K562 (cell line): Measurements from ENCODE around the gene MDM4. TPM values are rescaled to one million over a fixed set of nuclear protein-coding genes. Genes with fewer than 3 reads are reported as not detected.
A peak's percentile ranks its signal among the peaks of the same experiment; 100 is the strongest.

Source experiments
- ATAC-seq: fragments of 200-7000 bp; cut with Tn5 transposase; 3 replicates; pipeline ENCODE4 v1.9.1; 2020; ENCODE audit warnings: moderate library complexity
- BruUV-seq: library from RNA; stranded (reverse); fragments of 400-500 nt; replicated peaks from 2 replicates; lab custom pipeline; 2021; lab: Mats Ljungman, UMichigan
- CTCF ChIA-PET: fragments of 300-600 bp; formaldehyde crosslinking; extraction: SDS; loops from one replicate; lab custom pipeline; 2021; ENCODE audit warnings: low intra/inter-chr PET ratio; lab: Yijun Ruan, JAX
- POLR2A ChIA-PET: fragments of 300-600, 350-650 bp; sonication (Branson Sonifier 250); formaldehyde crosslinking; extraction: SDS; loops from one replicate; lab custom pipeline; 2021; ENCODE audit warnings: antibody characterized with exemption, inconsistent platforms; lab: Yijun Ruan, JAX
- DNase-seq, 4 experiments: peaks; one replicate each; pipeline versions ENCODE4 v3.0.0 to v3.0.0-alpha.2; 2011 to 2018; ENCODE audit warnings: low spot score in 3 of 4, mixed read lengths in 3 of 4; ENCODE audit errors: extremely low read depth in 1 of 4
- FAIRE-seq: peaks from 2 replicates; lab custom pipeline; 2011; peaks lifted over from hg19 to GRCh38; lab: Jason Lieb, UNC
- H2AFZ ChIP-seq: 2 replicates; pipeline ENCODE4 v1.6.0; 2011; ENCODE audit warnings: low read depth, low read length, control low read depth, inconsistent platforms
- H3K27ac ChIP-seq: fragments of 200-600 bp; 3 replicates; pipeline ENCODE4 v1.8.0; 2011; ENCODE audit warnings: low read depth, mild to moderate bottlenecking, control low read depth, inconsistent platforms, low read length, moderate library complexity, mixed read lengths; ENCODE audit errors: extremely low read depth
- H3K27me3 ChIP-seq, 2 experiments: fragments of 300-600 bp in 1 of 2; 2 replicates in 1 of 2; 3 replicates in 1 of 2; pipeline versions ENCODE4 v1.6.0 to v1.8.0; 2011; ENCODE audit warnings: inconsistent platforms in 2 of 2, low read length in 2 of 2, mild to moderate bottlenecking in 1 of 2, mixed read lengths in 1 of 2, moderate library complexity in 1 of 2; ENCODE audit not compliant: control insufficient read depth in 2 of 2, insufficient read depth in 2 of 2
- H3K36me3 ChIP-seq: fragments of 300-600 bp; 3 replicates; pipeline ENCODE4 v1.8.0; 2011; ENCODE audit warnings: mild to moderate bottlenecking, low read length, inconsistent platforms; ENCODE audit not compliant: control insufficient read depth, insufficient read depth
- H3K4me1 ChIP-seq, 2 experiments: fragments of 200-600 bp in 1 of 2; replicated peaks in 1 of 2; 2 replicates in 1 of 2; 3 replicates in 1 of 2; pipeline versions ENCODE4 v1.5.1 to v1.8.0; 2011; ENCODE audit warnings: inconsistent platforms in 2 of 2, low read length in 2 of 2, mild to moderate bottlenecking in 1 of 2, mixed read lengths in 1 of 2, moderate library complexity in 1 of 2; ENCODE audit not compliant: control insufficient read depth in 2 of 2, insufficient read depth in 2 of 2
- H3K4me2 ChIP-seq: 2 replicates; pipeline ENCODE4 v1.6.1; 2011; ENCODE audit warnings: low read length, control low read depth, inconsistent platforms, mixed read lengths; ENCODE audit not compliant: insufficient read depth
- H3K4me3 ChIP-seq: fragments of 200-600 bp; sonication (generic), shearing (Covaris generic); 2 replicates; pipeline ENCODE4 v1.5.1; 2016; ENCODE audit warnings: control low read depth, inconsistent platforms
- H3K79me2 ChIP-seq: fragments of 200-600 bp; 3 replicates; pipeline ENCODE4 v1.8.0; 2011; ENCODE audit warnings: low read length, inconsistent platforms; ENCODE audit not compliant: control insufficient read depth, insufficient read depth
- H3K9ac ChIP-seq, 2 experiments: 2 replicates each; pipeline versions ENCODE4 v1.6.0 to v1.6.1; 2011; ENCODE audit warnings: low read depth in 2 of 2, low read length in 2 of 2, control low read depth in 1 of 2, inconsistent platforms in 1 of 2, mild to moderate bottlenecking in 1 of 2, mixed read lengths in 1 of 2; ENCODE audit not compliant: insufficient read depth in 1 of 2
- H3K9me1 ChIP-seq: one replicate; pipeline ENCODE4 v1.6.0; 2011; ENCODE audit warnings: inconsistent platforms, mild to moderate bottlenecking, low read length, moderate library complexity; ENCODE audit not compliant: control insufficient read depth, insufficient read depth
- H3K9me3 ChIP-seq: replicated peaks from 2 replicates; pipeline ENCODE4 v1.5.1; 2011; ENCODE audit warnings: low read depth, low read length, inconsistent platforms; ENCODE audit not compliant: control insufficient read depth, insufficient read depth
- H4K20me1 ChIP-seq: replicated peaks from 2 replicates; pipeline ENCODE4 v1.6.1; 2011; ENCODE audit warnings: low read length, inconsistent platforms, mixed read lengths; ENCODE audit not compliant: control insufficient read depth, insufficient read depth
- ATF7 ChIP-seq: fragments of 450-650 bp; IDR thresholded peaks from 2 replicates; pipeline ENCODE4 v1.7.1; 2014; ENCODE audit warnings: mild to moderate bottlenecking, moderate library complexity
- JUND ChIP-seq, 2 experiments: IDR thresholded peaks; 2 replicates in 1 of 2; 3 replicates in 1 of 2; pipeline ENCODE4 v1.6.1; 2011; ENCODE audit warnings: borderline replicate concordance in 2 of 2, low read depth in 2 of 2, low read length in 2 of 2, improper control_type of control experiment in 1 of 2, missing biosample characterization in 1 of 2, missing genetic modification characterization in 1 of 2, missing genetic modification reagents in 1 of 2
- KDM2B ChIP-seq: fragments of 250-450 bp; sonication (Bioruptor Pico); IDR thresholded peaks from 2 replicates; pipeline ENCODE4 v1.8.0; 2021; ENCODE audit warnings: mild to moderate bottlenecking, moderate library complexity
- MAFG ChIP-seq: fragments of 450-650 bp; conservative IDR thresholded peaks from 2 replicates; pipeline ENCODE4 v1.6.1; 2016; ENCODE audit warnings: missing genetic modification characterization, missing compliant biosample characterization
- NUFIP1 ChIP-seq: fragments of 450-650 bp; IDR thresholded peaks from 2 replicates; pipeline ENCODE4 v1.6.1; 2018; ENCODE audit not compliant: partially characterized antibody
- SNRNP70 ChIP-seq: fragments of 200-400 bp; formaldehyde crosslinking; optimal IDR thresholded peaks from 2 replicates; pipeline ENCODE3; 2017; ENCODE audit warnings: low read depth, low read length
- ZEB2 ChIP-seq: fragments of 450-650 bp; IDR thresholded peaks from 2 replicates; pipeline ENCODE4 v1.6.1; 2016
- ZNF175 ChIP-seq: fragments of 200-800 bp; sonication (Bioruptor generic); IDR thresholded peaks from 2 replicates; pipeline ENCODE4 v1.6.1; 2016; ENCODE audit warnings: low read depth, mild to moderate bottlenecking, missing genetic modification characterization, missing compliant biosample characterization
- ZNF668 ChIP-seq: fragments of 250-450 bp; sonication (Bioruptor Pico); IDR thresholded peaks from 2 replicates; pipeline ENCODE4 v1.8.0; 2022; ENCODE audit warnings: mild to moderate bottlenecking, inconsistent platforms
- ZNF766 ChIP-seq: fragments of 200-800 bp; sonication (Bioruptor generic); conservative IDR thresholded peaks from 2 replicates; pipeline ENCODE4 v1.6.1; 2016; ENCODE audit warnings: missing genetic modification characterization, missing compliant biosample characterization
- WGBS: fragments of 100-300 bp; shearing (Covaris generic); methylation state at CpG from one replicate; pipeline ENCODE4 v1.1.6; 2016; ENCODE audit warnings: low coverage, mixed read lengths; ENCODE audit not compliant: insufficient coverage; ENCODE audit errors: missing lambda C conversion rate; 5-methylcytosine and 5-hydroxymethylcytosine counted together
- in situ Hi-C: fragments of 300-500 bp; cut with MboI; formaldehyde crosslinking; loops from 4 replicates; pipeline ENCODE4 v1.15.0; 2018; ENCODE audit warnings: inconsistent platforms, mixed read lengths
- intact Hi-C: fragments of 100-400 bp; cut with micrococcal nuclease; formaldehyde crosslinking; loops from 2 replicates; pipeline ENCODE4 v1.14.2; 2022
- polyA plus RNA-seq, 8 experiments: library from polyadenylated mRNA; depleted of rRNA in 4 of 8; stranded (reverse) in 5 of 8; unstranded in 3 of 8; fragments of >200 nt; fragmentation: Nextera tagmentation in 2 of 8; fragmentation: Illumina TruSeq in 1 of 8; extraction: Ambion mirVana in 2 of 8; extraction: Trizol in 1 of 8; gene quantifications; 2 replicates each; pipeline versions ENCODE4 v1.2.1 to v1.2.3, GENCODE V29; 2011 to 2014; ENCODE audit warnings: inconsistent platforms in 1 of 8, missing spikeins in 1 of 8
- total RNA-seq, 7 experiments: library from RNA; depleted of rRNA in 6 of 7; stranded (reverse); fragments of >200 nt in 6 of 7; fragmentation: Illumina TruSeq in 2 of 7; extraction: Trizol in 2 of 7; gene quantifications; 2 replicates each; pipeline versions ENCODE4 v1.2.1 to v1.2.3, GENCODE V29; 2011 to 2021; ENCODE audit warnings: low replicate concordance in 1 of 7
- TF ChIP-seq, protein P1 (sequence below): fragments of 450-650 bp; IDR thresholded peaks from 2 replicates; pipeline ENCODE4 v1.7.0; 2016; ENCODE audit warnings: borderline replicate concordance
- TF ChIP-seq, protein P2 (sequence below), 2 experiments: IDR thresholded peaks; 2 replicates each; pipeline ENCODE4 v1.6.1; 2012; ENCODE audit warnings: improper control_type of control experiment in 2 of 2, low read depth in 2 of 2, low read length in 2 of 2, borderline replicate concordance in 1 of 2
- TF ChIP-seq, protein P3 (sequence below): fragments of 250-450 bp; sonication (Bioruptor Pico); IDR thresholded peaks from 2 replicates; pipeline ENCODE4 v1.4.0; 2020; ENCODE audit warnings: mild to moderate bottlenecking, moderate library complexity
- TF ChIP-seq, protein P4 (sequence below): fragments of 250-450 bp; sonication (Bioruptor Pico); IDR thresholded peaks from 2 replicates; pipeline ENCODE4 v1.8.0; 2021; ENCODE audit warnings: moderate library complexity, mild to moderate bottlenecking, inconsistent platforms

The MDM4 gene
- total and polyA plus RNA-seq, 9 of the 15 experiments (the other 6 are each of a cell fraction or from before 2014, with no cell fraction given): 3.3 to 61.7 (median 21.2) TPM

DNA sequence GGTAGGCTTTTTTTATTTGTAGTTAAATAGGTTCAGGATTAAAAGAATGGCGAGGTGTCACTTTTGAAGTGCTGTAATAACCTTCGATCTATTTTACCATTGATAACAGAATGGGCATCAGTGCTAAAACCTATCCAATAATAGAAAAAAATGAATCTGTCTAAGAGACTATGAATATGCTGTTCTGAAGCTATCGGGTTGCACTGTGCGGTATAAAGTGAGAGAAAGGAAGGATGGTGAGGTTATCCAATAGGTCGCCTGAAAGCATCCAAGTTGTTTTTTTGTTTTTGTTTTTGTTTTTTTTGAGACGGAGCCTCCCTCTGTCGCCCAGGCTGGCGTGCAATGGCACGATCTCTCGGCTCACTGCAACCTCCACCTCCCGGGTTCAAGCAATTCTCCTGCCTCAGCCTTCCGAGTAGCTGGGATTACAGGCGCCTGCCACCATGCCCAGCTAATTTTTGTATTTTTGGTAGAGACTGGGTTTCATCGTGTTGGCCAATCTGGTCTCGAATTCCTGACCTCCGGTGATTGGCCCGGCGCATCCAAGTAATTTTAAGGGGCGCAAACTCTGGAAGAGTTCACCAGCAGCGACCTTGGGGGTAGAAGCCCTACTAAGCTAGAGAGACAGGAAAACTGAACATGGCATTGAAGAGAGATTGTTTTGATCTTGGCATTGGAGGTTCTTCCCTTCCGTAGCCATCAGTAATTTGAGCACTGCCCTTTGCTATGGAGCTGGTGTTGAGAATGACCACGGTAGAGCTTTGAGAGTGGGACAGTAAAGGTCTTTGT lies 8.7 kb upstream of the MDM4 start:
- no peak for FAIRE-seq
- CTCF ChIA-PET: no interaction called here
- TF ChIP-seq, protein P1, sequence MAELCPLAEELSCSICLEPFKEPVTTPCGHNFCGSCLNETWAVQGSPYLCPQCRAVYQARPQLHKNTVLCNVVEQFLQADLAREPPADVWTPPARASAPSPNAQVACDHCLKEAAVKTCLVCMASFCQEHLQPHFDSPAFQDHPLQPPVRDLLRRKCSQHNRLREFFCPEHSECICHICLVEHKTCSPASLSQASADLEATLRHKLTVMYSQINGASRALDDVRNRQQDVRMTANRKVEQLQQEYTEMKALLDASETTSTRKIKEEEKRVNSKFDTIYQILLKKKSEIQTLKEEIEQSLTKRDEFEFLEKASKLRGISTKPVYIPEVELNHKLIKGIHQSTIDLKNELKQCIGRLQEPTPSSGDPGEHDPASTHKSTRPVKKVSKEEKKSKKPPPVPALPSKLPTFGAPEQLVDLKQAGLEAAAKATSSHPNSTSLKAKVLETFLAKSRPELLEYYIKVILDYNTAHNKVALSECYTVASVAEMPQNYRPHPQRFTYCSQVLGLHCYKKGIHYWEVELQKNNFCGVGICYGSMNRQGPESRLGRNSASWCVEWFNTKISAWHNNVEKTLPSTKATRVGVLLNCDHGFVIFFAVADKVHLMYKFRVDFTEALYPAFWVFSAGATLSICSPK: peak; percentile 95; the same call in 1 of the 2 replicates
- TF ChIP-seq, protein P2, sequence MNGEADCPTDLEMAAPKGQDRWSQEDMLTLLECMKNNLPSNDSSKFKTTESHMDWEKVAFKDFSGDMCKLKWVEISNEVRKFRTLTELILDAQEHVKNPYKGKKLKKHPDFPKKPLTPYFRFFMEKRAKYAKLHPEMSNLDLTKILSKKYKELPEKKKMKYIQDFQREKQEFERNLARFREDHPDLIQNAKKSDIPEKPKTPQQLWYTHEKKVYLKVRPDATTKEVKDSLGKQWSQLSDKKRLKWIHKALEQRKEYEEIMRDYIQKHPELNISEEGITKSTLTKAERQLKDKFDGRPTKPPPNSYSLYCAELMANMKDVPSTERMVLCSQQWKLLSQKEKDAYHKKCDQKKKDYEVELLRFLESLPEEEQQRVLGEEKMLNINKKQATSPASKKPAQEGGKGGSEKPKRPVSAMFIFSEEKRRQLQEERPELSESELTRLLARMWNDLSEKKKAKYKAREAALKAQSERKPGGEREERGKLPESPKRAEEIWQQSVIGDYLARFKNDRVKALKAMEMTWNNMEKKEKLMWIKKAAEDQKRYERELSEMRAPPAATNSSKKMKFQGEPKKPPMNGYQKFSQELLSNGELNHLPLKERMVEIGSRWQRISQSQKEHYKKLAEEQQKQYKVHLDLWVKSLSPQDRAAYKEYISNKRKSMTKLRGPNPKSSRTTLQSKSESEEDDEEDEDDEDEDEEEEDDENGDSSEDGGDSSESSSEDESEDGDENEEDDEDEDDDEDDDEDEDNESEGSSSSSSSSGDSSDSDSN (IDR thresholded peaks at IDR 0.05; ENCODE audit: borderline replicate concordance in 1 of 2, low read depth in 2 of 2, low read length in 2 of 2): no peak
- TF ChIP-seq ATF7: peak; percentile 95
- TF ChIP-seq, protein P3, sequence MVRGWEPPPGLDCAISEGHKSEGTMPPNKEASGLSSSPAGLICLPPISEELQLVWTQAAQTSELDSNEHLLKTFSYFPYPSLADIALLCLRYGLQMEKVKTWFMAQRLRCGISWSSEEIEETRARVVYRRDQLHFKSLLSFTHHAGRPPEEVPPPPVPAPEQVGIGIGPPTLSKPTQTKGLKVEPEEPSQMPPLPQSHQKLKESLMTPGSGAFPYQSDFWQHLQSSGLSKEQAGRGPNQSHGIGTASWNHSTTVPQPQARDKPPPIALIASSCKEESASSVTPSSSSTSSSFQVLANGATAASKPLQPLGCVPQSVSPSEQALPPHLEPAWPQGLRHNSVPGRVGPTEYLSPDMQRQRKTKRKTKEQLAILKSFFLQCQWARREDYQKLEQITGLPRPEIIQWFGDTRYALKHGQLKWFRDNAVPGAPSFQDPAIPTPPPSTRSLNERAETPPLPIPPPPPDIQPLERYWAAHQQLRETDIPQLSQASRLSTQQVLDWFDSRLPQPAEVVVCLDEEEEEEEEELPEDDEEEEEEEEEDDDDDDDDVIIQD: no peak
- TF ChIP-seq JUND (IDR thresholded peaks at IDR 0.05; ENCODE audit: borderline replicate concordance, low read depth, low read length): peak; percentile 67
- peak; percentile 23; the same call in 1 of the 3 replicates for TF ChIP-seq JUND (tag; IDR thresholded peaks at IDR 0.05; ENCODE audit: borderline replicate concordance, low read depth, low read length)
- TF ChIP-seq ZNF668 (CRISPR knock-in tag): no peak
- no peak for TF ChIP-seq KDM2B (CRISPR knock-in tag)
- TF ChIP-seq, protein P4, sequence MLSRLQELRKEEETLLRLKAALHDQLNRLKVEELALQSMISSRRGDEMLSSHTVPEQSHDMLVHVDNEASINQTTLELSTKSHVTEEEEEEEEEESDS: no peak
- TF ChIP-seq NUFIP1: no peak
- TF ChIP-seq ZNF766 (CRISPR knock-in tag): no peak; the same call in 1 of the 2 replicates
- TF ChIP-seq ZNF175: no peak
- TF ChIP-seq SNRNP70: no peak
- TF ChIP-seq ZEB2: peak; percentile 6; the same call in 1 of the 2 replicates
- no peak for TF ChIP-seq MAFG (tag)

More for the DNA sequence above, 8.7 kb upstream of the MDM4 start:
- Histone ChIP-seq H3K4me3 (peak overlapping the region; percentile 46), H3K4me1 (peaks cover 0 to 6% of the 10 kb centered on the region in 2 experiments; a peak in 2 of 5 replicates), H3K9me1 (no peaks in the 10 kb centered on the region), H3K79me2 (no peaks in the 10 kb centered on the region), H3K4me2 (peak overlapping the region; percentile 97), H3K36me3 (no peaks in the 10 kb centered on the region), H3K27me3 (no peaks in the 10 kb centered on the region), H4K20me1 (no peaks in the 10 kb centered on the region), H3K9ac (peak overlapping the region; percentile 88 to 90; a peak in 3 of 4 replicates), H2AFZ (peak overlapping the region; percentile 99), H3K9me3 (no peaks in the 10 kb centered on the region), H3K27ac (peak overlapping the region; percentile 91)
- intact Hi-C loops (loop anchor here (1.0 to 10.0 kb wide), 4 partner anchors 9 to 643 kb away; partner anchors contain the start of genes MDM4, PPP1R15B and SNRPE), in situ Hi-C loops (loop anchor here (10.0 kb wide), 1 partner anchor 333 kb away; no protein-coding TSS in a partner anchor)
- TSS peak; percentile 87 for BruUV-seq
- peak; percentile 40 to 77 (median 45) for DNase-seq
- POLR2A ChIA-PET: interaction anchor here (0.6 to 4.5 kb wide), 11 partner anchors 10 to 294 kb away, joined by 3 to 106 read pairs (median 4); partner anchors contain the start of genes MDM4 and PIK3C2B
- ATAC-seq: peak; percentile 56
- 2% methylated on average over 22 of the region's 22 CpGs for WGBS
